ENCODE results near the gene SMAP1.

Gene SMAP1

GRCh38 chr6:70820778-70821177 is 153.1 kb downstream of the SMAP1 start:
- TF ChIP-seq ZNF629 (tag by site-specific recombination; IDR thresholded peaks at IDR 0.05) (no peak), TCF7L2 (IDR thresholded peaks at IDR 0.05; ENCODE audit: borderline replicate concordance, low read depth, low read length) (no peak)
- H3K4me3 ChIP-seq (ENCODE audit: low read depth, low read length), result no peak overlapping the region
- POLR2A ChIA-PET, result no interaction called here

DNA sequence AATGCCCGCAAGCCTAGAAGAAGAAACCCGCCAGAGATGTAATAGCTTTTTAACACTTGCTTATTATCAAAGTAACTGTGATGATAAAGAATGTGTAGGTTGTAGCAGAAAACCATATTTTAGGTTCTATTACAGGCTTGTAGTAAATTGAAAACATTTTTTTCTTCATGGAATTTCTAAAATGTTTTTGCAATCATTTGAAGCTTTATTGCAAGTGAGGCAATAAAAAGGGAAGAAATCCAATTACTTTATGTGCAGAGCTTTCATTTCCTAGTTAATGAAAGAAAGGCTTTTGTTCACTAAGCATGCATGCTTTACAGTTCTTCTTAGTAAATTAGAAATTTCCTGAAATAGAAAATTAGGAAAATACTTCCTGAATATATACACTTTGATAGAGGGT is 154.1 kb downstream of the SMAP1 start:
- H3K36me3 ChIP-seq (ENCODE audit: control insufficient read depth in 2 of 2, insufficient read depth in 1 of 2, low read length in 2 of 2), result no peaks in the 10 kb centered on the region
- no peaks in the 10 kb centered on the region for H3K9me3 ChIP-seq (ENCODE audit: control insufficient read depth, insufficient read depth, low read depth, low read length)
- no peaks in the 10 kb centered on the region for H3K4me1 ChIP-seq (ENCODE audit: control insufficient read depth, insufficient read depth, low read length)
- CTCF ChIA-PET, result interaction anchor here (0.7 to 2.3 kb wide), 4 partner anchors 9 to 512 kb away, joined by 3 to 9 read pairs (median 3); no protein-coding TSS in a partner anchor
- TF ChIP-seq ZNF658 (tag by site-specific recombination; IDR thresholded peaks at IDR 0.05) (no peak), ZNF248 (tag by site-specific recombination; IDR thresholded peaks at IDR 0.05) (no peak), ZNF121 (tag by site-specific recombination; IDR thresholded peaks at IDR 0.05) (no peak), ZNF157 (tag by site-specific recombination; IDR thresholded peaks at IDR 0.05) (no peak), OVOL3 (tag by site-specific recombination; IDR thresholded peaks at IDR 0.05) (no peak), ZNF610 (tag by site-specific recombination; IDR thresholded peaks at IDR 0.05; ENCODE audit: borderline replicate concordance) (no peak), ZNF423 (tag by site-specific recombination; IDR thresholded peaks at IDR 0.05) (no peak), ZNF211 (tag by site-specific recombination; IDR thresholded peaks at IDR 0.05; ENCODE audit: low read depth) (no peak), ZIC2 (tag by site-specific recombination; IDR thresholded peaks at IDR 0.05) (no peak), YY1 (tag by site-specific recombination; IDR thresholded peaks at IDR 0.05) (no peak), ATF2 (tag by site-specific recombination; IDR thresholded peaks at IDR 0.05; ENCODE audit: low read depth) (no peak)
- no peak overlapping the region for H3K27ac ChIP-seq (ENCODE audit: extremely low read depth, low read depth, low read length)
- H3K4me3 ChIP-seq (ENCODE audit: low read depth, low read length), result no peak overlapping the region
- POLR2A ChIA-PET, result no interaction called here

More at GRCh38 chr6:70820778-70821177, 153.1 kb downstream of the SMAP1 start:
- Histone ChIP-seq H3K9me3 (ENCODE audit: control insufficient read depth, insufficient read depth, low read depth, low read length) (no peaks in the 10 kb centered on the region), H3K4me1 (ENCODE audit: control insufficient read depth, insufficient read depth, low read length) (peaks cover 4% of the 10 kb centered on the region; the same call in 1 of the 2 replicates), H3K36me3 (ENCODE audit: control insufficient read depth in 2 of 2, insufficient read depth in 1 of 2, low read length in 2 of 2) (no peaks in the 10 kb centered on the region), H3K27ac (ENCODE audit: extremely low read depth, low read depth, low read length) (no peak overlapping the region)
- CTCF ChIA-PET, result interaction anchor here (0.6 kb wide), 1 partner anchor 1259 kb away, joined by 4 read pairs; no protein-coding TSS in a partner anchor

DNA sequence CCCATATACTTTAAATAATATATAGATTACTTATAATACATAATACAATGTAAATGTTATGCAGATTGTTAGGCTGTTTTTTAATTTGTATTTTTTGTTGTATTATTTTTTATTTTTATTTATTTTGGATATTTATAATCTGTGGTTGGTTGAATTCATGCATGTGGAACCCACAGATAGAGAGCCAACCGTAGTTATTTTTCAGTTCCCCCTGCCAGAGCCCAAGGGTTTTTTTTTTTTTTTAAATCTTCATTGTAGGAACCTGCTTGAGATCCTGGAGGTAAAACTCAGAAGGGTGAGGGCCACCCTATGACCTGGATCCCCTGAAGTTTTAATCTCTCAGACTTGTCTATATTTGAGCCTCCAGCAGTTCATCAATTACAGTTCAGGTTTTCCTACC is 156.0 kb downstream of the SMAP1 start:
- Histone ChIP-seq H3K27ac (ENCODE audit: extremely low read depth, low read depth, low read length) (no peak overlapping the region), H3K9me3 (ENCODE audit: control insufficient read depth, insufficient read depth, low read depth, low read length) (no peaks in the 10 kb centered on the region), H3K36me3 (ENCODE audit: control insufficient read depth in 2 of 2, insufficient read depth in 1 of 2, low read length in 2 of 2) (no peaks in the 10 kb centered on the region), H3K4me3 (ENCODE audit: low read depth, low read length) (no peak overlapping the region), H3K4me1 (ENCODE audit: control insufficient read depth, insufficient read depth, low read length) (no peaks in the 10 kb centered on the region)
- CTCF ChIA-PET, result interaction anchor here (0.9 kb wide), 1 partner anchor 137 kb away, joined by 4 read pairs; no protein-coding TSS in a partner anchor
- POLR2A ChIA-PET, result no interaction called here
- no peak for TF ChIP-seq ZNF211 (tag by site-specific recombination; IDR thresholded peaks at IDR 0.05; ENCODE audit: low read depth)
- no peak for TF ChIP-seq ZNF521 (tag by site-specific recombination; IDR thresholded peaks at IDR 0.05)

- no peak overlapping the region for H3K4me3 ChIP-seq (ENCODE audit: low read depth, low read length)
- POLR2A ChIA-PET, result no interaction called here
- no peaks in the 10 kb centered on the region for H3K4me1 ChIP-seq (ENCODE audit: control insufficient read depth, insufficient read depth, low read length)
- no peaks in the 10 kb centered on the region for H3K9me3 ChIP-seq (ENCODE audit: control insufficient read depth, insufficient read depth, low read depth, low read length)
- no peak overlapping the region for H3K27ac ChIP-seq (ENCODE audit: extremely low read depth, low read depth, low read length)
- CTCF ChIA-PET, result interaction anchor here (0.7 kb wide), 1 partner anchor 613 kb away, joined by 5 read pairs; no protein-coding TSS in a partner anchor
- no peaks in the 10 kb centered on the region for H3K36me3 ChIP-seq (ENCODE audit: control insufficient read depth in 2 of 2, insufficient read depth in 1 of 2, low read length in 2 of 2)
- TF ChIP-seq KLF7 (tag by site-specific recombination; IDR thresholded peaks at IDR 0.05; ENCODE audit: borderline replicate concordance) (no peak), ZNF146 (tag by site-specific recombination; IDR thresholded peaks at IDR 0.05) (peak; percentile 90)
- TF ChIP-seq, protein P1, sequence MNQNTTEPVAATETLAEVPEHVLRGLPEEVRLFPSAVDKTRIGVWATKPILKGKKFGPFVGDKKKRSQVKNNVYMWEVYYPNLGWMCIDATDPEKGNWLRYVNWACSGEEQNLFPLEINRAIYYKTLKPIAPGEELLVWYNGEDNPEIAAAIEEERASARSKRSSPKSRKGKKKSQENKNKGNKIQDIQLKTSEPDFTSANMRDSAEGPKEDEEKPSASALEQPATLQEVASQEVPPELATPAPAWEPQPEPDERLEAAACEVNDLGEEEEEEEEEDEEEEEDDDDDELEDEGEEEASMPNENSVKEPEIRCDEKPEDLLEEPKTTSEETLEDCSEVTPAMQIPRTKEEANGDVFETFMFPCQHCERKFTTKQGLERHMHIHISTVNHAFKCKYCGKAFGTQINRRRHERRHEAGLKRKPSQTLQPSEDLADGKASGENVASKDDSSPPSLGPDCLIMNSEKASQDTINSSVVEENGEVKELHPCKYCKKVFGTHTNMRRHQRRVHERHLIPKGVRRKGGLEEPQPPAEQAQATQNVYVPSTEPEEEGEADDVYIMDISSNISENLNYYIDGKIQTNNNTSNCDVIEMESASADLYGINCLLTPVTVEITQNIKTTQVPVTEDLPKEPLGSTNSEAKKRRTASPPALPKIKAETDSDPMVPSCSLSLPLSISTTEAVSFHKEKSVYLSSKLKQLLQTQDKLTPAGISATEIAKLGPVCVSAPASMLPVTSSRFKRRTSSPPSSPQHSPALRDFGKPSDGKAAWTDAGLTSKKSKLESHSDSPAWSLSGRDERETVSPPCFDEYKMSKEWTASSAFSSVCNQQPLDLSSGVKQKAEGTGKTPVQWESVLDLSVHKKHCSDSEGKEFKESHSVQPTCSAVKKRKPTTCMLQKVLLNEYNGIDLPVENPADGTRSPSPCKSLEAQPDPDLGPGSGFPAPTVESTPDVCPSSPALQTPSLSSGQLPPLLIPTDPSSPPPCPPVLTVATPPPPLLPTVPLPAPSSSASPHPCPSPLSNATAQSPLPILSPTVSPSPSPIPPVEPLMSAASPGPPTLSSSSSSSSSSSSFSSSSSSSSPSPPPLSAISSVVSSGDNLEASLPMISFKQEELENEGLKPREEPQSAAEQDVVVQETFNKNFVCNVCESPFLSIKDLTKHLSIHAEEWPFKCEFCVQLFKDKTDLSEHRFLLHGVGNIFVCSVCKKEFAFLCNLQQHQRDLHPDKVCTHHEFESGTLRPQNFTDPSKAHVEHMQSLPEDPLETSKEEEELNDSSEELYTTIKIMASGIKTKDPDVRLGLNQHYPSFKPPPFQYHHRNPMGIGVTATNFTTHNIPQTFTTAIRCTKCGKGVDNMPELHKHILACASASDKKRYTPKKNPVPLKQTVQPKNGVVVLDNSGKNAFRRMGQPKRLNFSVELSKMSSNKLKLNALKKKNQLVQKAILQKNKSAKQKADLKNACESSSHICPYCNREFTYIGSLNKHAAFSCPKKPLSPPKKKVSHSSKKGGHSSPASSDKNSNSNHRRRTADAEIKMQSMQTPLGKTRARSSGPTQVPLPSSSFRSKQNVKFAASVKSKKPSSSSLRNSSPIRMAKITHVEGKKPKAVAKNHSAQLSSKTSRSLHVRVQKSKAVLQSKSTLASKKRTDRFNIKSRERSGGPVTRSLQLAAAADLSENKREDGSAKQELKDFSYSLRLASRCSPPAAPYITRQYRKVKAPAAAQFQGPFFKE (tag by site-specific recombination; IDR thresholded peaks at IDR 0.05; ENCODE audit: borderline replicate concordance), result no peak
Measured at GRCh38 chr6:70831427-70831826, 163.7 kb downstream of the SMAP1 start.
